GM15510 (cell line): ENCODE measurements around the gene CCDC88B.
A peak's percentile ranks its signal among the peaks of the same experiment; 100 is the strongest.

Source experiments
- POLR2A ChIP-seq: IDR thresholded peaks from 3 replicates; pipeline ENCODE4 v1.6.1; 2011; ENCODE audit warnings: borderline replicate concordance; ENCODE audit not compliant: insufficient read length; ENCODE audit errors: extremely low read depth

Gene CCDC88B, protein sequence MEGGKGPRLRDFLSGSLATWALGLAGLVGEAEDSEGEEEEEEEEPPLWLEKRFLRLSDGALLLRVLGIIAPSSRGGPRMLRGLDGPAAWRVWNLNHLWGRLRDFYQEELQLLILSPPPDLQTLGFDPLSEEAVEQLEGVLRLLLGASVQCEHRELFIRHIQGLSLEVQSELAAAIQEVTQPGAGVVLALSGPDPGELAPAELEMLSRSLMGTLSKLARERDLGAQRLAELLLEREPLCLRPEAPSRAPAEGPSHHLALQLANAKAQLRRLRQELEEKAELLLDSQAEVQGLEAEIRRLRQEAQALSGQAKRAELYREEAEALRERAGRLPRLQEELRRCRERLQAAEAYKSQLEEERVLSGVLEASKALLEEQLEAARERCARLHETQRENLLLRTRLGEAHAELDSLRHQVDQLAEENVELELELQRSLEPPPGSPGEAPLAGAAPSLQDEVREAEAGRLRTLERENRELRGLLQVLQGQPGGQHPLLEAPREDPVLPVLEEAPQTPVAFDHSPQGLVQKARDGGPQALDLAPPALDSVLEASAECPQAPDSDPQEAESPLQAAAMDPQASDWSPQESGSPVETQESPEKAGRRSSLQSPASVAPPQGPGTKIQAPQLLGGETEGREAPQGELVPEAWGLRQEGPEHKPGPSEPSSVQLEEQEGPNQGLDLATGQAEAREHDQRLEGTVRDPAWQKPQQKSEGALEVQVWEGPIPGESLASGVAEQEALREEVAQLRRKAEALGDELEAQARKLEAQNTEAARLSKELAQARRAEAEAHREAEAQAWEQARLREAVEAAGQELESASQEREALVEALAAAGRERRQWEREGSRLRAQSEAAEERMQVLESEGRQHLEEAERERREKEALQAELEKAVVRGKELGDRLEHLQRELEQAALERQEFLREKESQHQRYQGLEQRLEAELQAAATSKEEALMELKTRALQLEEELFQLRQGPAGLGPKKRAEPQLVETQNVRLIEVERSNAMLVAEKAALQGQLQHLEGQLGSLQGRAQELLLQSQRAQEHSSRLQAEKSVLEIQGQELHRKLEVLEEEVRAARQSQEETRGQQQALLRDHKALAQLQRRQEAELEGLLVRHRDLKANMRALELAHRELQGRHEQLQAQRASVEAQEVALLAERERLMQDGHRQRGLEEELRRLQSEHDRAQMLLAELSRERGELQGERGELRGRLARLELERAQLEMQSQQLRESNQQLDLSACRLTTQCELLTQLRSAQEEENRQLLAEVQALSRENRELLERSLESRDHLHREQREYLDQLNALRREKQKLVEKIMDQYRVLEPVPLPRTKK (N-terminal part only)

DNA sequence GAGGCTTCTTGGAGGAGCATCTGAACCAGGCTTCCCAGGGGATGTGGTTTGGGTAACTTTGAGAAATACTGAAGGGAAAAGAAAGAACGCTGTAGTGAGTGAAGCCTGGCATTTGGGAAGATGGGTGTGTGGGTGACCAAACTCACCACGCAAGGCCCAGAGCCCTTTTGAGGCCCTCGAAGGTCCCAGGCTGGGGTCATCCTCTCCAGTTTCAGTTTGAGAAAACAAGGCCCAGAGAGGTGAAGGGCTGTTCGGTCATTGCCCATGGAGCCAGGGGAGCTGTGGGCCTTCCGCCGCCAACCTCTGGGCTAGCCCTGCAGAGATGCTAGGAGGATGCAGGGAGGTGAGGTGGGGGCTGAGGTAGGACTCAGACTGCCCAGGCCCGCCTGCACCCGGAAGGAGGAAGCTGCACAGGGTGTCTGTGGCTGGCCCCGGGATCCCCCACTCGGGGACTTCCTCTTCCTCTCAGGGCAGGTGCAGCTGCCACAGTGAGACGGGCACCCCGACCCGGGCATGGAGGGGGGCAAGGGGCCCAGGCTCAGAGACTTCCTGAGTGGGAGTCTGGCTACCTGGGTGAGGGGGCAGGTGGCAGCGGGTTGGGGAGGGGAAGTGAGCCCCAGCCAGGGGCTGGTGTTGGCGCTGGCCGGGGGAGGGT lies at the start of gene CCDC88B:
CCDC88B (plus strand) TSS at position 451 of the 655 bp plus-strand sequence; CDS start at position 514, 63 bp downstream.
- TF ChIP-seq POLR2A, result peak; percentile 72

DNA sequence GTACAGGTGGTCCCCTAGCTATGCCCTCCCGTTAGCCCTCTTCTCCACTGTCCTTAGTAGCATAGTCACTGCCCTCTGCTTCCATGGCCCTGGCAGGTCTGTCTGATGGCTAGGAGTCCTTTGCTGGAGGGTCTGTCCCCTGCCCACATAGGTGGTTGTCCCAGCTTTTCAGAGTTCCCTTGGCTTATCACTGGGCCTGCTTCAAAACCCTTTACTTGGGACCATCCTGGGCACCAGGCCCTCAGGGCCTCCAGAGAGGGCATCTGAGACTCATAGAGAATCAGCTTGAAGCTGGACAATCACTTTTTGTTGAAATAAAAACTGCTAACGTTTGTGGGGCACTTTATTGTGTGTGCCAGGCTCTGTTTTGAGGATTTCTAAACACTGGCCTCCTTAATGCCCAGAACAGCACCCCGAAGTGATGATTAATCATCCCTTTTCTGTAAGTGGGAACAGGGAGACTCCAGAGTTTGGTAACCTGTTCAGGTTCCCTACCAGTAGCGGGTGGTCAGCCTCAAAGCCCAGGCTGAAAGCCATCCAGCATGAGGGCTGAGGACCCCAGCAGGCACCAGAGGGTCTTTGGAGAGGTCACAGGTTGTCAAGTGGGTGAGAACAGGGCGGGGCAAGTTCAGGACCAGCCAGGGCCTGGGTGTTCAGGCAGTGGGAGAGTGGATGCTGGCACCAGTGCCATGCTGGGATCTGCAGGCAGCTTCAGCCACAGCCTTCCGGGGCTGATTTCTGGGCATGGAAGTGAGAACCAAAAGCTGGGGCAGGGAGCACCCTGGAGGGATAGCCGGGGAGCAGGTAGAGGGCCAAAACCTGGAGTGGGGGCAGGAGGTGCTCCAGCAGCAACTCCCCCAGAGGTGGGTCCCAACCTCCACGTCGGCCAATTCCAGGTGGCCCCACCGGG lies 49.4 kb upstream of the CCDC88B start:
- no peak for TF ChIP-seq POLR2A

DNA sequence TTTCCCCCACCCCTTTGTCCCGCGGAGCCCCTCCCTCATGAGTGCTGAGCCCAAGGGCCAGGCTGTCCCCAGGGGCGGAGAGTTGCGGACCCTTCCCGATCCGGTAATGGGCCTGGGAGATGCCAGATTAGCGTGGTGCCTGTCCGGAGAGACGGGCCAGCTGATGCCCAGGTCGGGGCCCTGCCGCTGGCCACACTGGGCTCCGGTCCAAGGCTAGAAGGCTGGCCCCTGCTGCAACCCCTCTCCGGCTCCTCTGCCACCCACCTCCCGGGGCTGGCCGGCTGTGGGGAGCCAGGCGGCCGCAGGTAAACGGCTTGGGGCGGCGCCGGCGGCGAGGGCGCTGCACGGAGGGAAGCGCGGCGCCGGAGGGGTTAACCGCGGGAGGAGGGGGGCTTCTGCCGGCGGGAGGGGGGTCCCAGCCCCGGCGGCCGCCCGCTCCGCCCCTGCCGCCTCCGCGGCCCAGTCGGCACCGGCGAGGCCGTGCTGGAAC lies 48.7 kb upstream of the CCDC88B start, which contains the start of gene KCNK4:
KCNK4 (plus strand) TSS at position 41 of the 490 bp plus-strand sequence. CDS start 1,717 bp downstream, outside the sequence.
- TF ChIP-seq POLR2A, result no peak

DNA sequence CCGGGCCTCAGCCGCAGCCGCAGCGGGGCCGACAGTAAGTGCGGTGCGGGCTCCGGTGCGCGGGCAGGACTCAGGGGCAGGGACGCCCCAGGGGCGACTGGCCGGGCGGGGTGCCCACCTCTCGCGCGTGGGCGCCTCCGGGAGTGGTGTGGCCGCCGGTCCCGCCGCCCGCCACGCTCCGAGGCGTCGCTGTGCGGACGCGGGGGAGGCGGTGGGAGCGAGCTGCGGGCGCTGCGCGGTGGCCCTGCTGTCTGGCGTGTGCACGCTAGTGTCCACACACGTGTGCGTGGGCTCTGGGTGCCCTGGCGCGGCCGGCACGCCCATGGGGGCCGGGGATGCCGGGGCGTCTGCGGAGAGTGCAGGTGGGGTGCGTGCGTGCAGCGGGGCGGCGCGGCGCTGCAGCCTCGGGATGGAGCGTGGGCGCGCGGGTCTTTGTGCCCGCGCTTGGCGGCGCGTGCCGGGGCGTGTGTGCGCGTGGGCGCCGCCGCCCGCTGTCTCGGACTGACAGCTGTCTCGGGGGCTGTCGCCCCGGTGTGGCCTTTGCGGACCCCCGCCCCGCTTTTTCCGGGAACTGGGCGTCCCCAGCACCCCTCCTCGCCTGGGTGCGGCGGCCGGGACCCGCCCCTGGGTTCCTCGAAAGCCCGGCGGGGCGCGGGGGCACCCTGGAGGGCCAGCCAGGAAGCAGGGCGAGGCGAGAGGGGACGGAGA lies 48.1 kb upstream of the CCDC88B start:
- TF ChIP-seq POLR2A, result no peak

DNA sequence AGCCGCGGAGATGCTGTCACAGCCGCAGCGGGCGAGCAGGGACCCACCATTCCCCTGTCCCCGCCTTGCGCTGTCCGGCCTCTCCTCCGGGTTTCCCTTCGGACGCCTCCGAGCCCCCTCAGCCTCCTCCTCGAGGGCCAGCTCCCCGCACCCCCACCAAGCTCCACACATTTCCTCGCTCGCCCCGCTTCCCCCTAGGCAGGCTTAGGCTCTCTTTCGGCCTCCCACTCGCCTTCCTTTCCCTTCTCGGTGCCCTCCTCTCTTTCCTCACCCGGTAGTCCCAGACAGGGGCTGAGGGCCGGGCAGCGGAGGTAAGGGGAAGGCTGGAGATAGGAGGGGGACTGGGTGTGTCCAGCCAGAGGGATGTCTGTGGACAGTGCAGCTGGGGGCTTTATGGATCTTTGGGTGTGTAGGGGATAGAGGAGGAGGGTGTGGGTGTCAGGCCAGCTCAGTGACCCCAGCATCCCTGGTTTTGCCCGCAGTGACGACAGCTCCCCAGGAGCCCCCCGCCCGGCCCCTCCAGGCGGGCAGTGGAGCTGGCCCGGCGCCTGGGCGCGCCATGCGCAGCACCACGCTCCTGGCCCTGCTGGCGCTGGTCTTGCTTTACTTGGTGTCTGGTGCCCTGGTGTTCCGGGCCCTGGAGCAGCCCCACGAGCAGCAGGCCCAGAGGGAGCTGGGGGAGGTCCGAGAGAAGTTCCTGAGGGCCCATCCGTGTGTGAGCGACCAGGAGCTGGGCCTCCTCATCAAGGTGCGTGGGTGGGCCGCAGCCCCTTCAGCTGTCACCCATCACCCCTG lies 47.3 kb upstream of the CCDC88B start:
- TF ChIP-seq POLR2A, result no peak

DNA sequence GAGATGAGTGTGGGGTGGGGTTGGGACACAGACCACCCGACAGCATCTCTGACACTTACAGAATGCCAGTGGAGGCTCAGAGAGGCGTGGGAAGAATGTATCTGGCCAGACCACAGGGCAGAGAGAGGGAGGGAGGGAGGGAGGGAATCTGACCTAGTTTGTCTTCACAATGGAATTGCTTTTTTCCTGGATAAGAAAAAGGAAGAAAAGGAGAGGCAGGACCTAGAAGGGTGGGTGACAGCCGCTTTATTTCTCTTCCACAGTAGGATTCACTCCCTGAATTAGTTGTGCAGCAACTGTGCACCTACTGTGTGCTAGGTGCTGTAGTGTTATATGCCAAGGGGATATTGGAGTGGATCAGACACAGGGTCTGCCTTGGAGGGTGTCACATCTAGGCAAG lies 45.2 kb upstream of the CCDC88B start:
- no peak for TF ChIP-seq POLR2A

DNA sequence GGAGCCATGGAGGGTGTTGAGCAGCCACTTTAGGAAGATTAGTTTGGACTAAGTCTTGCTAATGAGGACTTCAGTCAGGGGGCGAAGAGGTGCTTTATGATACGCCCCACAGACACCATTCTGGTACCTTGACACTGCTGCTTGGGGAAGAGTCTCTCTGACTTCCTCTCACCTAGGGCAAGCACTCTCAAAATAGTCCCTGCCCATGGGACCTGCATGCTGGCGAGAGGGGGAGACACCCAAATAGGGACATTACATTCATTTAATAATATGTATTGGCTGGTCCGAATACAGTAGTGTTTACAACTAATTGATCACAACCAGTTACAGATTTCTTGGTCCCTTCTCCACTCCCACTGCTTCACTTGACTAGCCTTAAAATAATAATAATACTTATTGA lies 44.2 kb upstream of the CCDC88B start:
- TF ChIP-seq POLR2A, result no peak

DNA sequence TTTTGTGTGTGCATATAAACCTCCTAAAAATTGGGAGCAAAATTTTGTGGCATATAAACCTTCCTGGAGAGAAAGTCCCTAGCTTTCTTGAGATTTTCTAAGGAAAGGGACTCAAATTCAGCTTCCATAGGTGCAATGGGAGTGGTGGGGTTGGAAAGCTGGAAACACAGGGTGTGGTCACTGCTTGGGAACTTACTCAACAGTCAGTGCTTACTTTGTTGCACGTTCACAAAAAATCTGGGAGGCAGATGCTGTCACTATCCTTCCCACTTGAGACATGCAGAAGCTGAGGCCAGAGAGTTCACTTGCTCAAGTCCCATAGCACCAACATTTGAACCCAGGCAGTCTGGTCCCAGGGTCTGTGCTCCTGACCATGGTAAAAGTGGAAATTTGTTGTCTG lies 43.8 kb upstream of the CCDC88B start:
- TF ChIP-seq POLR2A, result no peak

DNA sequence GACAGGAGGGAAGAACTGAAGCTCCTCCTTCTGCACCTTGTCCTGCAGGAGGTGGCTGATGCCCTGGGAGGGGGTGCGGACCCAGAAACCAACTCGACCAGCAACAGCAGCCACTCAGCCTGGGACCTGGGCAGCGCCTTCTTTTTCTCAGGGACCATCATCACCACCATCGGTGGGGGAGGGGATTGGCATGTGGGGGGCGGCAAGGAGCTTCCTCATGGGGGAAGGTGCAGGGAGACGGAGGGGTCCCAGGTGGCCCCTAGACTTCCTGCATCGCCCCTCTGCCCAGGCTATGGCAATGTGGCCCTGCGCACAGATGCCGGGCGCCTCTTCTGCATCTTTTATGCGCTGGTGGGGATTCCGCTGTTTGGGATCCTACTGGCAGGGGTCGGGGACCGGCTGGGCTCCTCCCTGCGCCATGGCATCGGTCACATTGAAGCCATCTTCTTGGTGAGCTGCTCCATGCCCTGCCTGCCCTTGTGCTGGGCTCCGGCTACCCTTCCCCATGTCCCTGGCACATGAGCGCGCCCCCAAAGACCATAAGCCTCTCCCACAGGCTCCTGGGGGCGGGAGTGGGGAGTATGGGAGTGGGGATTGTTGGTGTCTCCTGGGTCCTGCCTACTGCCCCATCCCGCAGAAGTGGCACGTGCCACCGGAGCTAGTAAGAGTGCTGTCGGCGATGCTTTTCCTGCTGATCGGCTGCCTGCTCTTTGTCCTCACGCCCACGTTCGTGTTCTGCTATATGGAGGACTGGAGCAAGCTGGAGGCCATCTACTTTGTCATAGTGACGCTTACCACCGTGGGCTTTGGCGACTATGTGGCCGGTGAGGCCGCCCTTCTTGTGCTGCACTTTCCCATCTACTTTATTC lies 42.9 kb upstream of the CCDC88B start:
- no peak for TF ChIP-seq POLR2A

DNA sequence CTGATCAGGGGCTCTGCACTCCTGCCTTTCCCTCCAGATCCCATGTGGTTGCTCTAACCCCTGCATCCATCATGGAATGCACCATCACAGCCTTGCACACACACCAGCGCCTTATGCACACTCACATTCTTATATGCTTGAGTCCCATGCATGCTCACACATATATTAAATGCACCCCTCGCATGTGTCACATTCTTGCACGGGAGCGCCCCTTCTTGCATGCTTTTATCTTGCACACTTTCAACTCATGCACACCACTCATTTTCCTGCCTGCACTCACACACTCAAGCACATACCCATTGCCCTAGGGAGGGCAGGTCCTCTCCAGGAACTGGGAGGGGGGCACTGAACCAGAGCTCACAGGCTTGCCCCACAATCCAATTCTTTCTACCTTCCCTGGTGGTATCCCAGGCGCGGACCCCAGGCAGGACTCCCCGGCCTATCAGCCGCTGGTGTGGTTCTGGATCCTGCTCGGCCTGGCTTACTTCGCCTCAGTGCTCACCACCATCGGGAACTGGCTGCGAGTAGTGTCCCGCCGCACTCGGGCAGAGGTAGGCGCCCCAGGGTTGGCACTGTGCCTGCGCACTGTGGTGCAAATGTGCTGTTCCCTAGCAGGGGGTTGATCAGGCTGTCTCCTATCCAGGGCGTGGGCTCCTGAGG lies 42.2 kb upstream of the CCDC88B start:
- TF ChIP-seq POLR2A, result no peak
